ENCODE data around the gene TMCO5A. TPM values are rescaled to one million over a fixed set of nuclear protein-coding genes. Genes with fewer than 3 reads are reported as not detected.

TMCO5A gene
- total RNA-seq, 1 experiment from 2014 or later: not detected

GRCh38 chr15:37900326-37901221 is 33.9 kb upstream of the TMCO5A start:
- intact Hi-C loops (cut with micrococcal nuclease; ENCODE audit: unreplicated experiment): no loop called here
- DNase-seq: peak in 1 of 2 experiments; percentile 7
- Histone ChIP-seq H3K9me3 (ENCODE audit: insufficient read depth, low read depth) (no peaks in the 10 kb centered on the region), H3K79me2 (ENCODE audit: low read depth) (no peaks in the 10 kb centered on the region), H3K4me1 (replicated peaks; ENCODE audit: insufficient read depth) (peaks cover 9% of the 10 kb centered on the region), H3K27me3 (ENCODE audit: insufficient read depth, low read depth) (no peaks in the 10 kb centered on the region), H3K4me2 (no peak overlapping the region), H3K36me3 (ENCODE audit: low read depth) (no peaks in the 10 kb centered on the region), H3F3A (ENCODE audit: insufficient read depth, low read depth) (no peaks in the 10 kb centered on the region), H2AFZ (no peak overlapping the region), H3K4me3 (no peak overlapping the region), H3K27ac (0 out of 2 replicates have a peak overlapping the region, but pooled peaks have one; percentile 13), H4K20me1 (ENCODE audit: insufficient read depth) (no peaks in the 10 kb centered on the region), H3K9me2 (ENCODE audit: insufficient read depth) (no peaks in the 10 kb centered on the region)
- BruUV-seq (replicated peaks): no TSS peak
- ChIA-PET POLR2A (ENCODE audit: unreplicated experiment) (interaction anchor here (0.5 to 0.8 kb wide), 2 partner anchors 22 to 1869 kb away, joined by 4 read pairs; no protein-coding TSS in a partner anchor), CTCF (no interaction called here)
- TF ChIP-seq EZH2 (IDR thresholded peaks at IDR 0.05; ENCODE audit: low read depth): no peak
- TF ChIP-seq, protein P1, sequence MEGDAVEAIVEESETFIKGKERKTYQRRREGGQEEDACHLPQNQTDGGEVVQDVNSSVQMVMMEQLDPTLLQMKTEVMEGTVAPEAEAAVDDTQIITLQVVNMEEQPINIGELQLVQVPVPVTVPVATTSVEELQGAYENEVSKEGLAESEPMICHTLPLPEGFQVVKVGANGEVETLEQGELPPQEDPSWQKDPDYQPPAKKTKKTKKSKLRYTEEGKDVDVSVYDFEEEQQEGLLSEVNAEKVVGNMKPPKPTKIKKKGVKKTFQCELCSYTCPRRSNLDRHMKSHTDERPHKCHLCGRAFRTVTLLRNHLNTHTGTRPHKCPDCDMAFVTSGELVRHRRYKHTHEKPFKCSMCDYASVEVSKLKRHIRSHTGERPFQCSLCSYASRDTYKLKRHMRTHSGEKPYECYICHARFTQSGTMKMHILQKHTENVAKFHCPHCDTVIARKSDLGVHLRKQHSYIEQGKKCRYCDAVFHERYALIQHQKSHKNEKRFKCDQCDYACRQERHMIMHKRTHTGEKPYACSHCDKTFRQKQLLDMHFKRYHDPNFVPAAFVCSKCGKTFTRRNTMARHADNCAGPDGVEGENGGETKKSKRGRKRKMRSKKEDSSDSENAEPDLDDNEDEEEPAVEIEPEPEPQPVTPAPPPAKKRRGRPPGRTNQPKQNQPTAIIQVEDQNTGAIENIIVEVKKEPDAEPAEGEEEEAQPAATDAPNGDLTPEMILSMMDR (conservative IDR thresholded peaks at IDR 0.05): no peak

DNA sequence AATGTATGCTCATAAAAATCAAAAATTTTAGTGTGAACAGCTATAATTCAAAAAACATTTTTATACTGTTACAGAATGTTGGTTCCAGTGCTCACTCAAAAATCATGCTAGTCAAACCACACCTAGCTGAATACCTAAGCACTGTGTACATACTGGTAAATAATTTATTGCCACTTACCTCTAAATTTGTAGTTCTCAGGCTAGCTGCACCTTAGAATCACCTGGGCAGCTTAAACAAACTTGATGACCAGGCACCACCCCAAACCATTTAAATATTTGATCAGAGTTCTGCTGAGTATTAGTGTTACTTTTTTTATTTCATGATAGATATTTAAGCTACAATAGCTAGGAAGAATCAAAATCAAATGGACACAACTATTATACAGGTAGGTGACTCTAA is 32.3 kb upstream of the TMCO5A start:
- Histone ChIP-seq H4K20me1 (ENCODE audit: insufficient read depth) (no peaks in the 10 kb centered on the region), H3K9me3 (ENCODE audit: insufficient read depth, low read depth) (peaks cover 4% of the 10 kb centered on the region; the same call in 1 of the 2 replicates), H3K4me1 (replicated peaks; ENCODE audit: insufficient read depth) (peaks cover 15% of the 10 kb centered on the region), H3K4me2 (no peak overlapping the region), H3K27ac (no peak overlapping the region), H3K79me2 (ENCODE audit: low read depth) (no peaks in the 10 kb centered on the region), H3K9me2 (ENCODE audit: insufficient read depth) (no peaks in the 10 kb centered on the region), H3F3A (ENCODE audit: insufficient read depth, low read depth) (no peaks in the 10 kb centered on the region), H3K4me3 (no peak overlapping the region), H2AFZ (no peak overlapping the region), H3K27me3 (ENCODE audit: insufficient read depth, low read depth) (no peaks in the 10 kb centered on the region), H3K36me3 (ENCODE audit: low read depth) (no peaks in the 10 kb centered on the region)
- no TSS peak for BruUV-seq (replicated peaks)
- intact Hi-C loops (cut with micrococcal nuclease; ENCODE audit: unreplicated experiment): no loop called here
- ChIA-PET POLR2A (ENCODE audit: unreplicated experiment) (no interaction called here), CTCF (no interaction called here)
- DNase-seq: no peak
- no peak for TF ChIP-seq EZH2 (IDR thresholded peaks at IDR 0.05; ENCODE audit: low read depth)

GRCh38 chr15:37903919-37904625 is 30.4 kb upstream of the TMCO5A start:
- no peak for DNase-seq
- no peak overlapping the region for H3K27ac ChIP-seq
- CTCF ChIA-PET: no interaction called here
- no TSS peak for BruUV-seq (replicated peaks)
- peaks cover 4% of the 10 kb centered on the region; the same call in 1 of the 2 replicates for H3K9me3 ChIP-seq (ENCODE audit: insufficient read depth, low read depth)
- no peaks in the 10 kb centered on the region for H4K20me1 ChIP-seq (ENCODE audit: insufficient read depth)
- H3K79me2 ChIP-seq (ENCODE audit: low read depth): no peaks in the 10 kb centered on the region
- no peak overlapping the region for H2AFZ ChIP-seq
- no peak overlapping the region for H3K4me3 ChIP-seq
- no peaks in the 10 kb centered on the region for H3K9me2 ChIP-seq (ENCODE audit: insufficient read depth)
- POLR2A ChIA-PET (ENCODE audit: unreplicated experiment): no interaction called here
- H3K36me3 ChIP-seq (ENCODE audit: low read depth): no peaks in the 10 kb centered on the region
- no peak overlapping the region for H3K4me2 ChIP-seq
- H3F3A ChIP-seq (ENCODE audit: insufficient read depth, low read depth): no peaks in the 10 kb centered on the region
- TF ChIP-seq, protein P1 (conservative IDR thresholded peaks at IDR 0.05): no peak
- TF ChIP-seq EZH2 (IDR thresholded peaks at IDR 0.05; ENCODE audit: low read depth): no peak
- no peaks in the 10 kb centered on the region for H3K27me3 ChIP-seq (ENCODE audit: insufficient read depth, low read depth)
- intact Hi-C loops (cut with micrococcal nuclease; ENCODE audit: unreplicated experiment): no loop called here
- peaks cover 19% of the 10 kb centered on the region for H3K4me1 ChIP-seq (replicated peaks; ENCODE audit: insufficient read depth)
